Ectodermal cell (in vitro differentiated cells): Measurements from ENCODE around the gene RPS19.

Experiments
- H3K27ac ChIP-seq: 2 replicates; pipeline ENCODE4 v1.7.0; 2013; ENCODE audit warnings: mild to moderate bottlenecking, low read depth, low read length; ENCODE audit not compliant: insufficient read depth, poor library complexity, severe bottlenecking
- H3K27me3 ChIP-seq: 2 replicates; pipeline ENCODE4 v1.7.0; 2013; ENCODE audit warnings: mild to moderate bottlenecking, low read length; ENCODE audit not compliant: insufficient read depth, control insufficient read depth, poor library complexity, severe bottlenecking
- H3K36me3 ChIP-seq: one replicate; pipeline ENCODE4 v1.7.0; 2013; ENCODE audit warnings: low read length; ENCODE audit not compliant: control insufficient read depth, insufficient read depth
- H3K4me1 ChIP-seq: one replicate; pipeline ENCODE4 v1.7.0; 2013; ENCODE audit warnings: low read length; ENCODE audit not compliant: control insufficient read depth, insufficient read depth
- H3K4me3 ChIP-seq: 2 replicates; pipeline ENCODE4 v1.7.0; 2013; ENCODE audit warnings: low read depth, low read length, control low read depth; ENCODE audit not compliant: insufficient read depth
- H3K9me3 ChIP-seq: 2 replicates; pipeline ENCODE4 v1.7.0; 2013; ENCODE audit warnings: mild to moderate bottlenecking, low read length, moderate library complexity; ENCODE audit not compliant: control insufficient read depth
- WGBS, 2 experiments: methylation state at CpG; one replicate each; pipeline ENCODE4 v1.1.7; 2013; ENCODE audit warnings: missing lambda C conversion rate in 2 of 2; 5-methylcytosine and 5-hydroxymethylcytosine counted together

The RPS19 gene

GRCh38 chr19:41897820-41898219 lies 37.8 kb downstream of the RPS19 start:
- Histone ChIP-seq H3K4me3 (no peak overlapping the region), H3K36me3 (peaks cover 11% of the 10 kb centered on the region), H3K27ac (no peak overlapping the region), H3K9me3 (no peaks in the 10 kb centered on the region), H3K27me3 (no peaks in the 10 kb centered on the region), H3K4me1 (no peaks in the 10 kb centered on the region)
- 94% methylated on average over 24 of the region's 24 CpGs for WGBS, 2 experiments

- no peak overlapping the region for H3K4me3 ChIP-seq
- 94 to 95% methylated on average over 15 of the region's 15 CpGs for WGBS, 2 experiments
- peaks cover 15% of the 10 kb centered on the region for H3K36me3 ChIP-seq
- H3K9me3 ChIP-seq, result no peaks in the 10 kb centered on the region
- H3K27ac ChIP-seq, result no peak overlapping the region
- H3K27me3 ChIP-seq, result no peaks in the 10 kb centered on the region
- H3K4me1 ChIP-seq, result no peaks in the 10 kb centered on the region
These were observed 38.2 kb downstream of the RPS19 start for GRCh38 chr19:41898235-41898634.

GRCh38 chr19:41901707-41902360 lies 41.8 kb downstream of the RPS19 start:
- no peaks in the 10 kb centered on the region for H3K9me3 ChIP-seq
- no peak overlapping the region for H3K27ac ChIP-seq
- WGBS, 2 experiments, result 94% methylated on average over 21 of the region's 21 CpGs
- H3K36me3 ChIP-seq, result peaks cover 12% of the 10 kb centered on the region
- H3K4me1 ChIP-seq, result no peaks in the 10 kb centered on the region
- no peak overlapping the region for H3K4me3 ChIP-seq
- H3K27me3 ChIP-seq, result no peaks in the 10 kb centered on the region

- Histone ChIP-seq H3K9me3 (no peaks in the 10 kb centered on the region), H3K36me3 (peaks cover 12% of the 10 kb centered on the region), H3K4me1 (no peaks in the 10 kb centered on the region), H3K27me3 (no peaks in the 10 kb centered on the region), H3K27ac (no peak overlapping the region), H3K4me3 (no peak overlapping the region)
- WGBS, 2 experiments, result 94% methylated on average over 17 of the region's 17 CpGs
These were observed 42.5 kb downstream of the RPS19 start for GRCh38 chr19:41902594-41902993.

- H3K36me3 ChIP-seq, result peaks cover 12% of the 10 kb centered on the region
- no peak overlapping the region for H3K27ac ChIP-seq
- 92 to 93% methylated on average over 19 of the region's 19 CpGs for WGBS, 2 experiments
- H3K9me3 ChIP-seq, result no peaks in the 10 kb centered on the region
- H3K4me1 ChIP-seq, result no peaks in the 10 kb centered on the region
- H3K4me3 ChIP-seq, result no peak overlapping the region
- no peaks in the 10 kb centered on the region for H3K27me3 ChIP-seq
These were observed 43.3 kb downstream of the RPS19 start for GRCh38 chr19:41903193-41903953.

GRCh38 chr19:41904118-41904870 lies 44.2 kb downstream of the RPS19 start:
- H3K36me3 ChIP-seq, result peaks cover 12% of the 10 kb centered on the region
- H3K9me3 ChIP-seq, result no peaks in the 10 kb centered on the region
- no peak overlapping the region for H3K27ac ChIP-seq
- H3K4me3 ChIP-seq, result no peak overlapping the region
- WGBS, 2 experiments, result 93 to 94% methylated on average over 30 of the region's 30 CpGs
- H3K27me3 ChIP-seq, result peaks cover 1% of the 10 kb centered on the region
- H3K4me1 ChIP-seq, result no peaks in the 10 kb centered on the region

GRCh38 chr19:41905273-41906002 lies 45.4 kb downstream of the RPS19 start:
- no peak overlapping the region for H3K4me3 ChIP-seq
- H3K9me3 ChIP-seq, result no peaks in the 10 kb centered on the region
- peaks cover 12% of the 10 kb centered on the region for H3K36me3 ChIP-seq
- H3K27ac ChIP-seq, result no peak overlapping the region
- H3K27me3 ChIP-seq, result peaks cover 13% of the 10 kb centered on the region
- H3K4me1 ChIP-seq, result no peaks in the 10 kb centered on the region
- WGBS, 2 experiments, result 92% methylated on average over 24 of the region's 24 CpGs

- peaks cover 12% of the 10 kb centered on the region for H3K36me3 ChIP-seq
- peaks cover 21% of the 10 kb centered on the region for H3K27me3 ChIP-seq
- no peak overlapping the region for H3K27ac ChIP-seq
- H3K4me3 ChIP-seq, result no peak overlapping the region
- H3K4me1 ChIP-seq, result no peaks in the 10 kb centered on the region
- WGBS, 2 experiments, result 79 to 85% methylated on average over 9 of the region's 9 CpGs
- no peaks in the 10 kb centered on the region for H3K9me3 ChIP-seq
These were observed 46.2 kb downstream of the RPS19 start for GRCh38 chr19:41906271-41906670.

GRCh38 chr19:41906916-41907680 lies 47.0 kb downstream of the RPS19 start:
- Histone ChIP-seq H3K9me3 (no peaks in the 10 kb centered on the region), H3K27ac (no peak overlapping the region), H3K36me3 (peaks cover 7% of the 10 kb centered on the region), H3K4me3 (no peak overlapping the region), H3K27me3 (peaks cover 29% of the 10 kb centered on the region), H3K4me1 (peaks cover 2% of the 10 kb centered on the region)
- WGBS, 2 experiments, result 89 to 91% methylated on average over 20 of the region's 21 CpGs
